PFSK-1 (cell line): ENCODE data around the gene CASZ1.

Source experiments
- FOXP2 ChIP-seq: optimal IDR thresholded peaks from 2 replicates; pipeline ENCODE3; 2011; ENCODE audit warnings: borderline replicate concordance, control low read depth, inconsistent platforms; ENCODE audit not compliant: insufficient read depth; ENCODE audit errors: extremely low read length, extremely low read depth
- POLR2AphosphoS5 ChIP-seq: IDR thresholded peaks from 2 replicates; pipeline ENCODE4 v1.6.1; 2012; ENCODE audit warnings: low read depth, mild to moderate bottlenecking, control low read depth, low read length, moderate library complexity
- REST ChIP-seq, 2 experiments: IDR thresholded peaks; 2 replicates each; pipeline versions ENCODE4 v1.6.1 to v1.8.0; 2011 to 2012; ENCODE audit warnings: low read depth in 2 of 2, low read length in 2 of 2, control low read depth in 1 of 2, inconsistent platforms in 1 of 2, mild to moderate bottlenecking in 1 of 2, moderate library complexity in 1 of 2; ENCODE audit not compliant: insufficient read depth in 1 of 2
- SIN3A ChIP-seq: IDR thresholded peaks from 2 replicates; pipeline ENCODE4 v1.6.1; 2012; ENCODE audit warnings: mild to moderate bottlenecking, low read length, moderate library complexity, borderline replicate concordance; ENCODE audit not compliant: insufficient read depth
- TAF1 ChIP-seq: IDR thresholded peaks from 2 replicates; pipeline ENCODE4 v1.6.1; 2012; ENCODE audit warnings: low read length, control low read depth, borderline replicate concordance; ENCODE audit not compliant: insufficient read depth

The CASZ1 gene

DNA sequence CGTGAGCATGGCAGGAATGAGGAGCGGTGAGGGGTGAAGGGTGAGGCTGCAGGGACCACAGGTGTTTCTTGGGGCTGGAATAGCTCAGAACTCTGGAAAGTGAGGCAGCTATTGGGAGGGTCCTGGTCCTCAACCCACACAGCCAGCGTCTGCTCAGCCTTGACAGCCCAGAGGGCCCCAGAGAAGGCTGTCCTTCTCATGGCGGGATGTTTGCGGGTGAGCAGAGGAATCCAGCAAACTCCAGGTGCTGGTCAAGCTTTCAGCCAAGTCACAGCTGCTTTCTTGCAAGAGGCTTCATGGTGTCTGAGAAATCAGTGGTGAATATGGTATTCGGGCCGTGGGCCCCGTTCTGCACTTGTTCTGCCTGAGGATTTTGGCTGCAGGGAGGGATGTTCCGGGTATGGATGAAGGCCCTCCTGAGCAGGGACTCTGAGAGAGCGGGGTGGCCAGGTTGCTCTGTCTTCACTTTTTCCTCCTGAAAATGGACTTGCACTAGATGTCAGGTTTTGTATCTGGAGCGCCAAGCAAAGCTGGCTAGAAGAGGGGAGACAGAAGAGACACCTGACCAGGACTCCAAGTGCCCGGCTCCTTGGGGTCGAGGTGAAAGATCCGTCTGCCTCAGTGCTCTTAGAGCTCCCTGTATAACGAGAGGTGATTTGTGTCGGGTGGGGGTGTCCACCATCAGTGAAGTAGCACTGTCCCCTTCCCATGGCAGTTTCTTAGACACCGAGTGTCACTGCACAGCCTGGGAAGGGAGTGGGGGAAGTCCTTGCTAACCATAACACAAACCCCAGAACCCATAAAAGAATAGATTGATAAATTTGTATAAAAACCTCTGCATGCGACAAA lies 181.8 kb downstream of the CASZ1 start:
- TF ChIP-seq POLR2AphosphoS5 (no peak), REST (IDR thresholded peaks at IDR 0.05; ENCODE audit: insufficient read depth in 1 of 2, low read depth in 2 of 2, low read length in 2 of 2) (no peak), SIN3A (no peak)

DNA sequence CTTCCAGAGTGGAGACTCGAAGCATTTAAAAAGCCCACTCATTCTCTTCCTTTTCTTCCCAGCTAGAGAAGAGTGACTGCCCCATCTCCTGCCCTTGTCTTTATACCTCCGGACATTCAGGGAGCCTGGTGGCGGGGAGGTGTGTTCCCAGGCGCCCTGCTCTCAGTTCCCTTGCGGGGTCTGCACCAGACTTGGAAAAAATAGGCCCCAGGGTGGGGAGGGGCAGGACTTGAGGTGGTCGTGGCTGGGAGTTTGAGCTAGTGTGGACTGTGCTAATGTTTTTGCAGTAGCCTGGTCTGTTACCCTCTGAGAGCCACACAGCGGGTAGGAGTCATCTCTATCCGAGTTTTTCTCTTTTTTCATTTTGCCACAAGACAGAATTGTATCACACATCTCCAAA lies 182.6 kb downstream of the CASZ1 start:
- no peak for TF ChIP-seq REST (IDR thresholded peaks at IDR 0.05; ENCODE audit: insufficient read depth in 1 of 2, low read depth in 2 of 2, low read length in 2 of 2)
- TF ChIP-seq SIN3A, result no peak
- no peak for TF ChIP-seq TAF1
- TF ChIP-seq FOXP2, result no peak
- no peak for TF ChIP-seq POLR2AphosphoS5

- TF ChIP-seq FOXP2 (no peak), SIN3A (no peak), REST (IDR thresholded peaks at IDR 0.05; ENCODE audit: insufficient read depth in 1 of 2, low read depth in 2 of 2, low read length in 2 of 2) (no peak), TAF1 (no peak), POLR2AphosphoS5 (no peak)
Observed at GRCh38 chr1:10613340-10613739, 183.1 kb downstream of the CASZ1 start.

GRCh38 chr1:10612436-10613160 lies 183.8 kb downstream of the CASZ1 start:
- TF ChIP-seq FOXP2 (no peak), SIN3A (no peak), REST (IDR thresholded peaks at IDR 0.05; ENCODE audit: insufficient read depth in 1 of 2, low read depth in 2 of 2, low read length in 2 of 2) (no peak), POLR2AphosphoS5 (no peak), TAF1 (no peak)
